CD4-positive, alpha-beta T cell treated with Interferon gamma for 1 hour (primary cell): ENCODE measurements around the gene SETD3.

ENCODE experiments used
- DNase-seq: peaks from one replicate; pipeline ENCODE4 v3.0.0-alpha.2; 2020

The SETD3 gene

GRCh38 chr14:99418242-99418641 is 62.4 kb downstream of the SETD3 start:
- DNase-seq = no peak

DNA sequence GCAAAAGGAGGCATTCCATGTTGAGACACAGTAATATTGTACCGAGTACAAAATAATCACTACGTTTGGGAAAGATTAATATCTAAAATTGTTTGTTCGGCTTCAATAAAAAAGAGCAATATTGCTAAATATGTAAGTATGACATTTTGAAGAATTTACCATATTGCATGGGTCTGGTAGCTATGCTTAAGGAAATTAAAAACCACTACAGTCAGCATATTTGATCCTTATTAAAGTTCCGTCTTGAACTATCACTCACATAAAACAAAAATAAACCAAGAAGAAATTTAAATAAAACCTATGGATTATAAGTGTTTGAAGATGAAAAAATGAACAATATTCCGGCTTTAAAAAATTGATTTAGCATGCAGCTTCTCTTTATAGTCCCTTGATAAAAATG is 63.8 kb downstream of the SETD3 start:
- no peak for DNase-seq

DNA sequence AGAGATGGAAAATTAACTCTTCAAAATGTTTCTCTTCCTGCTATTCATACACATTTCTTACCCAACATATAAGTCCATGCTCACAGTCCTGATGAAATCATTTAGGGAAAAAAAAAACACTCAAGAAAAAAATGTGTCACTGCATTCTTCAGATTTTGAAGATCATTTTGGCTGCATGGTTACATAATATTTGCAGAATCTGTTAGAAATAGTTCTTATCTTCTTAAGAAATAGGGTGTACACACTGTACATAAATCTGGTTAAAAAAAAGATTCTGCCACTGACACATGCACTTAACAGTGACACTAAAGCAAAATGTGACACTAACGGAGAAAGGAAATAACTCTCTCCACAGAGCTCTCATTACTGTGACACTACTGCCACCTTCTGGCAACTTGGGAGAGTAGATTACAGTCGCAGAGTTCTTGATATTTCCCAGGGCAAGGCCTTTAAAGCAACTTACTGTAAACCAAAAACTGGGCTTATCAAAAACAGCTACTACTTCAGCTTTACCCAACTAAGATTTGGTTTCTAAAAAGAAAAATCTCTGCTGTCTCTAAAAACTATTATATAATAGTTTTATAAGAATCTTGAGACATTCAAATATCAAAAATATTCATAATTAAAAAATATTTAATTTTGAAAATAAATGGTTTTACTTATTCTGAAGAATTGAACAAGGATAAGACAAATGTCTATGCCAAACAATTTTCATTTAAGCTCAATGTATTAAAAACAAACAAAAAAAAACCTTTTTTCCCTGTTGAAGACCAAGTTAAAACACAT is 65.0 kb downstream of the SETD3 start:
- peak; percentile 53 for DNase-seq

DNA sequence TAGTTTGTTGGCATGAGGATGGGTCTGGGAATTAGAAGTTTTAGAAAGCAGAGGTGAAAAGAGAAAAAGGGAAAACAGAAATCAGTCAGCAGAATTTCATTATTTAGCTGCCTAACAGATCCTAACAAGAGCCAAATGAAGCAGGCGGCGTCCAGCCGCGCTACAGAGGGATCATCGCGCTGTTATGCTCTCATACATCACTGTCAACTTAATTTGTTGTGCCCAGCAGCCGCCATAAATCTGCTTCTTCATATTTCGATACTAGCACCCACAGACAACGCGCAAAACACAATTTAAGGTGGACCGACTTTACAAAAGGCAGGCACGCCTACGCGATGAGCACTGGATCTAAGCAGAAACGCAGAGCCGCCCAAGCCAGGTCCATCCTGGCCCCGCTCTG is 66.7 kb downstream of the SETD3 start:
- DNase-seq = no peak

DNA sequence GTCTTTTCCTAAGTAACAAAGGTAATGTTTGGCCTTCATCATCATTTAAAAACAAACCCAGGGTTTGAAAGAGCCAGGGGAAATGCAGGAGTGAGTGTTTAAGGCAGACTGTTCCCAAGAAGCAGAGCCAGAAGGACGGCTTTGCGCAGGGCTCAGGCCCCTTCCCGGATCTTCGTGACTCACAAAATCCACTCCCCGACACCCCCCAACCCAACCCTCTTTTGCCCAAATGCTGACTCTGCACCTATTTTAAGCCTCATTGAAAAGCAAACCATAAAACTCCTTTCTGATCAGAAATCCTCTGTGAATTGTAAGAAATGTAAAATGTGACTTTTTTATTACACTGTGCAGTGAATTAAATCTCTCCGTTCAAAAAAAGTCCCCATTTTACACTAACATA is 67.5 kb downstream of the SETD3 start:
- no peak for DNase-seq

GRCh38 chr14:99412117-99413061 is 68.3 kb downstream of the SETD3 start:
- DNase-seq = no peak

DNA sequence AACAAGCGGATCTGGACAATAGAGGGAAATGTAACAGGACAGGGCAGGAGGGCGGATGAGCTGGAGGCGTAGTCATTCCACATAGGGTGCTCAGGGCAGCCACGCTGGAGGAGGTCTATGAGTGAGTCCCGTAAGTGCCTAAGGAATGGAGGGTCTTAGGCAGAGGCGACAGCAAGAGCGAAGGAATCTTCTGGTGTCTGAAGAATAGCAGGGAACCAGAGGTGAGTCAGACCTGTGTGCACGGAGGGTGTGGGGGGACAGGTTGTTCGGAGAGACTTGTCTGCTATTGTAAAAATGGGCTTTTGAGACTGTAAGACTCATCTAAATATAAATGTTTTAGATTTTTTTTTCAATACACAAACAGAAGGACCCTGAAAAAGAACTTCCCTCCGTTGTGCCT is 70.6 kb downstream of the SETD3 start:
- no peak for DNase-seq

- no peak for DNase-seq
These were observed 71.7 kb downstream of the SETD3 start for GRCh38 chr14:99408971-99409289.

- no peak for DNase-seq
These were observed 72.2 kb downstream of the SETD3 start for GRCh38 chr14:99408286-99408970.

GRCh38 chr14:99407416-99407815 is 73.2 kb downstream of the SETD3 start:
- DNase-seq = no peak

GRCh38 chr14:99402950-99403349 is 77.7 kb downstream of the SETD3 start:
- no peak for DNase-seq

- no peak for DNase-seq
These were observed 78.4 kb downstream of the SETD3 start for GRCh38 chr14:99402285-99402648.

- no peak for DNase-seq
These were observed 78.9 kb downstream of the SETD3 start for GRCh38 chr14:99401621-99402284.

- no peak for DNase-seq
These were observed 79.4 kb downstream of the SETD3 start for GRCh38 chr14:99401211-99401610.

- no peak for DNase-seq
These were observed 83.0 kb downstream of the SETD3 start for GRCh38 chr14:99397698-99398097.

DNA sequence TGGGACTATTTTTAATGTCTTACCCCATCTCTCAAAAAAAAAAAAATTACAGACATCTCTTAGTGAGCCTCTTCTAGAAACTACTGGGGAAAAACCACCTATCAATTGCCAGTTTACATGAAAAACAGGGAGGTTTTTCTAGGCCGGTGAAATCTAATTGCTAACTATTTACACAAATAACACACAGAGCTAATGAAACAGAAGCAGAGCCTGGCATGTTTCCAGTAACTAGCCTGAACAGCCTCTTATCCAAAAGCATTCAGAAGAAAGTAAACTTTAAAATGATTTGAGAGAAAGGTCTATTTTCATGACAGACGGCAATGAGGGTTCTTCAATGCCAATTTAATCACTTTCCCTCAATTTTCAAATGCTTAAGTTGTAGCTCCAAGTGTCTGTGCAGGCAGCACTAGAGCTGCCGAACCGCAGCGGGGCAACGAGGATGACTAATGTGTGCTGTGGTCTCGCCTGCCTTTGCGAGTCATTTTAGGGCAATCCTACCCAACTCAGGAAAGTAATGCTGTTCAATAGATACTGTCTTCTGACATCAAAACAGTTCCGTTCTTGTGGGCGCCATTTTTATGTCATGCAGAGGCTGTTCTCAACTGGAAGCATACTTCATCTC is 84.6 kb downstream of the SETD3 start:
- DNase-seq = no peak

DNA sequence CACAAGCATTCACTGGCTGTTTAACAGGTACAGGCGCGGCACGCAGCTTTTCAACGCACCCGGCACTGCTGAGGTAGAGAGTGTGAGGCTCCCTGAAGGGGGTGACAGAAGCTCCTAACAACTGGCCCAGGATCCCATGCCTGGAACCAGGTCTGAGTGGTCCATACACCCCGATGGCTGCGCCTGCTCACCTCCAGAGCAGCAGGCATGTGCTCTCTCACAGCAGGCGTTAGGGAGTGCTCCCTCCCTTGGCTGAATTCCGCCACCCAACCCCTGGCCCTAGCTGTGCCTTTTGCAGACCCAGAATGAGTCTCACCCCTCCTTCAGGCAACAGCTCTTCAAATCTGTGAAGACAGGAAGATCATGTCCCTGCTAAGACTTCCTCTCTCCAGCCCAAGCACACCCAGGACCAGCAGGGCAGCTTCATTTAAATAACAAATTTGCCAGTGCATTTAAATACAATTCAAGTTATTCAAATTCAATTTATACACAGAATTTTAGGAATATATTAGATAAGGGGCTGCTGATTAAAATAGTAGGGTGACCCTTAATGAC is 86.0 kb downstream of the SETD3 start:
- no peak for DNase-seq

DNA sequence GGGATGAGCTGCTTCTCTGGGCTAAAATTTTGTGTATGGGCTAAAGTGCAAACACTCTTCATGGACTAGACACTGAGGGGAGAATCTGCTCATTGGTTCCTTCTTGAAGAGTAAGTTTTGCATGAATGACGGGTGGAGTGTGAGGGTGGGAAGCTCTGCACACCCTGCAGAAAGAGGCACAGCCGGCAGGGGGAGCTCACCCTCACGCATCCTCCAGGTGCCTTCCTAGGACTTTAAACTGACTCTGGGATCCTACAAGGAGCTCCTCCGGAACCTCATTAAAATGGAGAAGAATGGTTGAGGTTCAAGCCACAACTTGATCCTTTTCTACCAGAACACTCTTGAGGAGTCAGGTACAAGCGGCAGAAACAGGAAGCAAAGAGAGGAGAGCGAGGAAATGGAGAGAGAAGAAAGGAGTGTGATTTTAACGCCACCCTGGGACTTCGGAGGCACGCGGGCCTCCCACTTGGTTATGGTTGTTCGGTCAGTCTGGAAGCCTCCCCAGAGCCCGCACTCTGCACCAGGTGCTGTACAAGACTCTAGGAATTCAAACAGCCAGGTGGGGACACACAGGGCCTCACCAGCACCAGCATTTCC is 87.5 kb downstream of the SETD3 start:
- no peak for DNase-seq

- no peak for DNase-seq
These were observed 89.0 kb downstream of the SETD3 start for GRCh38 chr14:99391671-99392070.

DNA sequence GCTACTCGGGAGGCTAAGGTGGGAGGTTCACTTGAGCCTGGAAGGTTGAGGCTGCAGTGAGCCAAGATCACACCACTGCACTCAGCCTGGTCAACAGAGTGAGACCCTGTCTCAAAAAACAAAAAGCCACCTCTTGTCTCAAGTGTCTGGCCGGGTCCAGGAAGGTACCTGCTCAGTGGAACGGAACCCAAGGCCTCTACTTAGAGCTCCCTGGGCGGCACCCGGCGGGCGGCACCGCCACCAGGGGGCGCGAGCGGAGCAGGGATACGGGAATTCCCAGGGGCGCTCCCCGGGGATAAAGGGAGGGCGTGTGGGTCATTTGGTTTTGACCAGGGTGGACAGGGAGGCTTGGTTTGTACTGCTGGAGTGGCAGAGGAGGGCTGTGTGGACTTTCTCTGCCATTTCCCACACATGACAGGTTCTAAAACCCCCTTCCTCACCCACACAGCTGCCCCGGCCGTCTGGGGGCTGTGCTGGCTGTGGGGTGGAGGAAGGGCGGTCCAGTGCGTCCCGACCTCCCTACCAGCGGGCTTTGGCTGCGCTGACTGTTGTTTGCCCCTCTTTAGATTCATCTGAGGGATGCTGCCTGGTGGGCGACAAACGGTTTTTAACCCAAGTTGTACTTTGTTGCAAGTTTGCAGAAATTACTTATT is 91.4 kb downstream of the SETD3 start:
- DNase-seq = no peak

DNA sequence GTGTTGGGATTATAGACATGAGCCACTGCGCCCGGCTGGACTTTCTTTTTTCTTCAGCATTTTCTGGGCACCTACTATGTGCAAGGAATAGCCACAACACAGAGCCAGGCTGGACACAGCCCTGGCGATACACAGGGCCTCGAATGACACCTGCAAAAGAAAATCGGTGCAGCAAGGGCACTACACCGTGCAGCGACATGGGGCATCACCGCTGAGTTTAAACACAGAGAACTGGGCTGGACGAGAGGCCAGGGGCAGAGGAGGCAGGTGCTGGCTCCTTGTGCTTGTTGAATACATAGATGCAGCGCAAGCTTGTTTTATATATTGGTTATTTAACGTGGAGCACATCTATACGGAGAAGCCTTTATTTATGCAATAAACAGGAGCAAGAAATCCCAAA is 92.4 kb downstream of the SETD3 start:
- no peak for DNase-seq
